GM10266 (cell line): ENCODE measurements around the gene PRKAG2.
"Not testable (repeated sequence)": the region's sequence is repeated elsewhere in the genome, so short reads cannot be mapped to it uniquely, and the experiment has no call there.

Experiments used
- DNase-seq: peaks from one replicate; pipeline ENCODE4 v3.0.0; 2012; ENCODE audit errors: extremely low spot score
- TF ChIP-seq, protein P1 (sequence below): IDR thresholded peaks from 2 replicates; pipeline ENCODE4 v1.5.1; 2012; ENCODE audit warnings: mild to moderate bottlenecking, low read depth; ENCODE audit not compliant: control insufficient read depth, insufficient read depth; ENCODE audit errors: missing control alignments

PRKAG2 gene

DNA sequence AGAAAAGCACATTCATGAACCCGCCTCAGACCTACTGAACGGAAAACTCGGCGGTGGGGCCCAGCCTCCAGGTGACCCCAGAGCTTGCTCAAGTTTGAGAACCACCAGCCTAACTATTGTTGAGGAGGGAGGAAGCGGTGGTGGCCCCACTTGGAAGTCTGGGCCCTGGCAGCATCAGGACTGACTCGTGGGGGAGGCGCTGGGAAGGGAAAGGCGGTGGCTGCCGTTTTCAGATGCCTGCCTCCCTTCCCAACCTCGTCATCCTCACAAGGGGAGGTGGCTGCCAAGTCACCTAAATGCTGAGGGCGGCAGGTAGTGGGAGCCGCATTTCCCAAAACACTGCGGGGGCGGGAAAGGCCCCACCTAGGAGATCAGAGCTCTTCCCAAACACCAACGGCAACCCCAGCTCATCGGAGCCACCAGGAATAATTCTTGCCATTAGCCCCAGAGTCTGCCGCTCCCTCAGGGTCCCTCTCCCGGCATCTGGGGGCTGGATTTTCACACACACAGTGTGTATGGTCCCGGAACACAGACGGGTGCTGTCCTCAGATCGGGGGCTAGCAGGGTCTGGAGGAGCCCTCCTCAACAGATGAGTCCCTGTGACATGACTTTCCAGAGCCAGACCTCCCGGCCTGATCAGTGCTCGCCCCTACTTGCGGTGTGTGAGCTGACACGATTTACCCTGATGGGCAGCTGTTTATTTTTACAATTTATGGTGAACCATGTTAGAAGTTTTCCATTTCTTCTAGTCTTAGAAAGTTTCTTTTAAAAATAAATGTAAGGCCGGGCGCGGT lies 31.3 kb downstream of the PRKAG2 start:
- DNase-seq = no peak
- TF ChIP-seq, protein P1, sequence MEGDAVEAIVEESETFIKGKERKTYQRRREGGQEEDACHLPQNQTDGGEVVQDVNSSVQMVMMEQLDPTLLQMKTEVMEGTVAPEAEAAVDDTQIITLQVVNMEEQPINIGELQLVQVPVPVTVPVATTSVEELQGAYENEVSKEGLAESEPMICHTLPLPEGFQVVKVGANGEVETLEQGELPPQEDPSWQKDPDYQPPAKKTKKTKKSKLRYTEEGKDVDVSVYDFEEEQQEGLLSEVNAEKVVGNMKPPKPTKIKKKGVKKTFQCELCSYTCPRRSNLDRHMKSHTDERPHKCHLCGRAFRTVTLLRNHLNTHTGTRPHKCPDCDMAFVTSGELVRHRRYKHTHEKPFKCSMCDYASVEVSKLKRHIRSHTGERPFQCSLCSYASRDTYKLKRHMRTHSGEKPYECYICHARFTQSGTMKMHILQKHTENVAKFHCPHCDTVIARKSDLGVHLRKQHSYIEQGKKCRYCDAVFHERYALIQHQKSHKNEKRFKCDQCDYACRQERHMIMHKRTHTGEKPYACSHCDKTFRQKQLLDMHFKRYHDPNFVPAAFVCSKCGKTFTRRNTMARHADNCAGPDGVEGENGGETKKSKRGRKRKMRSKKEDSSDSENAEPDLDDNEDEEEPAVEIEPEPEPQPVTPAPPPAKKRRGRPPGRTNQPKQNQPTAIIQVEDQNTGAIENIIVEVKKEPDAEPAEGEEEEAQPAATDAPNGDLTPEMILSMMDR = no peak

DNA sequence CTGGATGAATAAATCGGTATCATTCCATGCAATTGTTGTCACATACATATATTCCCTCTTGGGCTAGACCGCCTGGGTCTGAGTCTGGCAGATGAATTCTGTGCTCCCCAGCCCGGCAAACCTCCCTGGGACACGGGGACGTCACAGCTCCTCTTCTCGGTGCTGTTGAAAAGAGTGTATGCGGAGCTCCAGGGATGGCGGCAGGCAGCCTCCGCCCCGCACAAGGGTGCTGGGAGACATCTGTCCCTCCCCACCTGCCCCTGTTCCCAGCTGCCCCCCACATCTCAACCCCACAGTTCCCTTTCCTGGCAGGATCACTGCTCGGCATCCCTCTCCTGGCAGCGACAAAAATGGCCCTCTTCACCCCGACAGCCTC lies 32.1 kb downstream of the PRKAG2 start:
- no peak for DNase-seq
- TF ChIP-seq, protein P1 = no peak

GRCh38 chr7:151844071-151844824 lies 32.7 kb downstream of the PRKAG2 start:
- DNase-seq = no peak
- TF ChIP-seq, protein P1 = no peak

DNA sequence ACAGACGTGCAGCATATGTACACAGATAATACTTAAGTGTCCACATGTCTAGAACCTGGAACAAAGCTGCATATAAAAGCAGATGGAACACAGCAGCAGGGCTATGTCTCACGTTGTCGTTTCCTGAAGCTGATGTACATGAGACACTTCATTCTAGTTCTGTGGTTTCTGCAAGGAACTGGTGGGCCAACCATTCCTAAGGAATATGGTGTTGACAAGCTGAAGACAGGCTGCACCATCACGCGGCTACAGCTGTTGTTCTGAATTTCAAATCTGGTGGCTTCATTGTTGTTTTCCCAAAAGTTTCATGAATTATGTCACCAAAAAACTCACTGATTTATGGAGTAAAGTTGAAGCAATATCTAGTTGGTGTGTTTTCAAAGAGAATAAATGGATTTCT lies 33.7 kb downstream of the PRKAG2 start:
- TF ChIP-seq, protein P1 = no peak

DNA sequence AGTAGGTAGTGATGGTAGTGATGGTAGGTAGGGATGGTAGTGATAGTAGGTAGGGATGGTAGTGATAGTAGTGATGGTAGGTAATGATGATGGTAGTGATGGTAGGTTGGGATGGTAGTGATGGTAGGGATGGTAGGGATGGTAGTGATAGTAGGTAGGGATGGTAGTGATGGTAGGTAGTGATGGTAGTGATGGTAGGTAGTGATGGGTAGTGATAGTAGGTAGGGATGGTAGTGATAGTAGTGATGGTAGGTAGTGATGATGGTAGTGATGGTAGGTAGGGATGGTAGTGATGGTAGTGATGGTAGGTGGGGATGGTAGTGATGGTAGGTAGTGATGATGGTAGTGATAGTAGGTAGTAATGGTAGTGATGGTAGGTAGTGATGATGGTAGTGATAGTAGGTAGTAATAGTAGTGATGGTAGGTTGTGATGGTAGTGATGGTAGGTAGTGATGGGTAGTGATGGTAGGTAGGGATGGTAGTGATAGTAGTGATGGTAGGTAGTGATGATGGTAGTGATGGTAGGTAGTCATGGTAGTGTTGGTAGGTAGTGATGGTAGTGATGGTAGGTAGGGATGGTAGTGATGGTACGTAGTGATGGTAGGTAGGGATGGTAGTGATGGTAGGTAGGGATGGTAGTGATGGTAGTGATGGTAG lies 35.4 kb downstream of the PRKAG2 start:
- not testable (repeated sequence) for DNase-seq

More for the DNA sequence above, 33.7 kb downstream of the PRKAG2 start:
- DNase-seq = no peak

- DNase-seq = no peak
These were observed 36.6 kb downstream of the PRKAG2 start for GRCh38 chr7:151840088-151840910.

GRCh38 chr7:151839451-151839921 lies 37.4 kb downstream of the PRKAG2 start:
- DNase-seq = no peak

More at GRCh38 chr7:151840088-151840910, 36.6 kb downstream of the PRKAG2 start:
- TF ChIP-seq, protein P1 = no peak

More at GRCh38 chr7:151839451-151839921, 37.4 kb downstream of the PRKAG2 start:
- TF ChIP-seq, protein P1 = no peak
